IMR-90 (cell line): ENCODE measurements around the gene ANKK1. TPM values are rescaled to one million over a fixed set of nuclear protein-coding genes. Genes with fewer than 3 reads are reported as not detected.

Experiments
- ATAC-seq: fragments of 200-7000 bp; cut with Tn5 transposase; 2 replicates; pipeline ENCODE4 v1.9.1; 2020; ENCODE audit warnings: low read depth, mild to moderate bottlenecking, moderate library complexity
- BruUV-seq: library from RNA; stranded (reverse); fragments of 400-500 nt; replicated peaks from 2 replicates; lab custom pipeline; 2021; lab: Mats Ljungman, UMichigan
- CTCF ChIA-PET: fragments of 300-600 bp; formaldehyde crosslinking; extraction: SDS; loops from one replicate; lab custom pipeline; 2021; ENCODE audit warnings: antibody characterized with exemption; lab: Yijun Ruan, JAX
- POLR2A ChIA-PET: fragments of 300-600 bp; sonication (Branson Sonifier 250); formaldehyde crosslinking; loops from one replicate; lab custom pipeline; 2022; ENCODE audit warnings: antibody characterized with exemption; ENCODE audit not compliant: unreplicated experiment; lab: Charles Lee
- DNase-seq: peaks from one replicate; pipeline ENCODE4 v3.0.0; 2013
- H2AFZ ChIP-seq: replicated peaks from 2 replicates; pipeline ENCODE3; 2013; ENCODE audit warnings: low read length, mild to moderate bottlenecking; ENCODE audit not compliant: poor library complexity
- H2AK5ac ChIP-seq: 2 replicates; pipeline ENCODE4 v1.6.1; 2013; ENCODE audit warnings: low read depth, low read length, inconsistent platforms
- H2AK9ac ChIP-seq: replicated peaks from 2 replicates; pipeline ENCODE3; 2013; ENCODE audit warnings: mild to moderate bottlenecking, low read depth, low read length, moderate library complexity; ENCODE audit not compliant: poor library complexity
- H2BK120ac ChIP-seq: 2 replicates; pipeline ENCODE4 v1.6.1; 2013; ENCODE audit warnings: low read depth, low read length, inconsistent platforms
- H2BK15ac ChIP-seq: 3 replicates; pipeline ENCODE4 v1.6.1; 2013; ENCODE audit warnings: low read depth, low read length, inconsistent platforms
- H2BK20ac ChIP-seq: 2 replicates; pipeline ENCODE4 v1.6.1; 2013; ENCODE audit warnings: low read depth, mild to moderate bottlenecking, inconsistent platforms, low read length, moderate library complexity
- H2BK5ac ChIP-seq: 2 replicates; pipeline ENCODE4 v1.6.1; 2013; ENCODE audit warnings: mild to moderate bottlenecking, low read depth, low read length, inconsistent platforms; ENCODE audit not compliant: poor library complexity, severe bottlenecking
- H3K14ac ChIP-seq: replicated peaks from 2 replicates; pipeline ENCODE4 v1.6.1; 2013; ENCODE audit warnings: low read depth, low read length, inconsistent platforms
- H3K18ac ChIP-seq: 2 replicates; pipeline ENCODE4 v1.6.1; 2013; ENCODE audit warnings: low read depth, low read length, control low read depth
- H3K23ac ChIP-seq: 2 replicates; pipeline ENCODE4 v1.6.1; 2013; ENCODE audit warnings: low read depth, low read length, inconsistent platforms
- H3K27ac ChIP-seq: 2 replicates; pipeline ENCODE4 v1.5.1; 2013; ENCODE audit warnings: mild to moderate bottlenecking, control low read depth, low read length; ENCODE audit not compliant: insufficient read depth
- H3K27me3 ChIP-seq: 2 replicates; pipeline ENCODE4 v1.6.1; 2013; ENCODE audit warnings: low read length; ENCODE audit not compliant: control insufficient read depth, insufficient read depth
- H3K36me3 ChIP-seq: 2 replicates; pipeline ENCODE4 v1.6.1; 2013; ENCODE audit warnings: low read length, mixed read lengths; ENCODE audit not compliant: control insufficient read depth, insufficient read depth
- H3K4ac ChIP-seq: 2 replicates; pipeline ENCODE4 v1.6.1; 2013; ENCODE audit warnings: low read depth, low read length, inconsistent platforms
- H3K4me1 ChIP-seq: 2 replicates; pipeline ENCODE4 v1.6.1; 2013; ENCODE audit warnings: low read length, mixed read lengths; ENCODE audit not compliant: control insufficient read depth, insufficient read depth
- H3K4me2 ChIP-seq: 2 replicates; pipeline ENCODE4 v1.6.1; 2013; ENCODE audit warnings: low read depth, mild to moderate bottlenecking, control low read depth, low read length, moderate library complexity
- H3K4me3 ChIP-seq: 2 replicates; pipeline ENCODE4 v1.5.1; 2013; ENCODE audit warnings: low read depth, mild to moderate bottlenecking, control low read depth, low read length, moderate library complexity; ENCODE audit not compliant: insufficient read depth
- H3K56ac ChIP-seq: 2 replicates; pipeline ENCODE4 v1.6.1; 2013; ENCODE audit warnings: low read length, inconsistent platforms; ENCODE audit not compliant: insufficient read depth; ENCODE audit errors: extremely low read depth
- H3K79me1 ChIP-seq, 2 experiments: 2 replicates each; pipeline ENCODE4 v1.6.1; 2013; ENCODE audit warnings: low read length in 2 of 2, inconsistent platforms in 1 of 2, low read depth in 1 of 2
- H3K9ac ChIP-seq: 2 replicates; pipeline ENCODE4 v1.6.1; 2013; ENCODE audit warnings: low read depth, low read length, control low read depth
- H3K9me1 ChIP-seq: 2 replicates; pipeline ENCODE4 v1.6.1; 2013; ENCODE audit warnings: low read length, inconsistent platforms; ENCODE audit not compliant: insufficient read depth
- H3K9me3 ChIP-seq: 2 replicates; pipeline ENCODE4 v1.6.1; 2013; ENCODE audit warnings: low read length; ENCODE audit not compliant: control insufficient read depth, insufficient read depth
- H4K20me1 ChIP-seq: 2 replicates; pipeline ENCODE4 v1.6.1; 2013; ENCODE audit warnings: low read length, inconsistent platforms; ENCODE audit not compliant: insufficient read depth
- H4K5ac ChIP-seq: 2 replicates; pipeline ENCODE4 v1.6.1; 2013; ENCODE audit warnings: mild to moderate bottlenecking, low read depth, low read length, control low read depth
- H4K8ac ChIP-seq, 2 experiments: 2 replicates each; pipeline ENCODE4 v1.6.1; 2013; ENCODE audit warnings: low read depth in 2 of 2, low read length in 2 of 2, control low read depth in 1 of 2, inconsistent platforms in 1 of 2
- H4K91ac ChIP-seq: 2 replicates; pipeline ENCODE4 v1.6.1; 2013; ENCODE audit warnings: low read depth, low read length, inconsistent platforms; ENCODE audit not compliant: insufficient read depth
- BHLHE40 ChIP-seq: fragments of 150-350 bp; IDR thresholded peaks from 2 replicates; pipeline ENCODE4 v1.6.1; 2016; ENCODE audit warnings: mild to moderate bottlenecking, low read depth, low read length
- CEBPB ChIP-seq: IDR thresholded peaks from 2 replicates; pipeline ENCODE4 v1.6.1; 2012; ENCODE audit warnings: low read depth, low read length, improper control_type of control experiment
- CHD1 ChIP-seq: IDR thresholded peaks from 2 replicates; pipeline ENCODE4 v1.6.1; 2012; ENCODE audit warnings: low read depth, low read length, improper control_type of control experiment
- FOS ChIP-seq: fragments of 150-350 bp; IDR thresholded peaks from 2 replicates; pipeline ENCODE4 v1.6.1; 2016; ENCODE audit warnings: low read depth, low read length
- MAFK ChIP-seq: IDR thresholded peaks from 2 replicates; pipeline ENCODE4 v1.6.1; 2012; ENCODE audit warnings: low read depth, low read length, improper control_type of control experiment
- MXI1 ChIP-seq: IDR thresholded peaks from 2 replicates; pipeline ENCODE4 v1.6.1; 2012; ENCODE audit warnings: low read depth, mild to moderate bottlenecking, low read length, moderate library complexity, borderline replicate concordance
- NFE2L2 ChIP-seq: fragments of 150-350 bp; IDR thresholded peaks from 2 replicates; pipeline ENCODE4 v1.6.1; 2016; ENCODE audit warnings: low read depth, mild to moderate bottlenecking, low read length
- POLR2A ChIP-seq: IDR thresholded peaks from 2 replicates; pipeline ENCODE4 v1.6.1; 2012; ENCODE audit warnings: mild to moderate bottlenecking, low read depth, low read length
- RAD21 ChIP-seq: IDR thresholded peaks from 2 replicates; pipeline ENCODE4 v1.6.1; 2012; ENCODE audit warnings: low read length, improper control_type of control experiment
- RCOR1 ChIP-seq: IDR thresholded peaks from 2 replicates; pipeline ENCODE4 v1.6.1; 2012; ENCODE audit warnings: mild to moderate bottlenecking, low read length, improper control_type of control experiment; ENCODE audit not compliant: insufficient replicate concordance
- SMC3 ChIP-seq: fragments of 150-350 bp; IDR thresholded peaks from 2 replicates; pipeline ENCODE4 v1.6.1; 2016; ENCODE audit warnings: low read depth, mild to moderate bottlenecking, antibody characterized with exemption, low read length, moderate library complexity
- WGBS, 2 experiments: methylation state at CpG; one replicate each; pipeline versions ENCODE4 v1.1.5 to v1.1.7; 2013; ENCODE audit warnings: missing lambda C conversion rate in 2 of 2; ENCODE audit not compliant: insufficient read length in 1 of 2; ENCODE audit errors: extremely low coverage in 2 of 2; 5-methylcytosine and 5-hydroxymethylcytosine counted together
- dilution Hi-C: fragments of 300-500 bp; cut with HindIII; formaldehyde crosslinking; loops from one replicate; pipeline ENCODE4 v1.14.3; 2018; ENCODE audit warnings: low sequenced_read_pairs; ENCODE audit not compliant: unreplicated experiment
- in situ Hi-C: fragments of 300-500 bp; cut with MboI; formaldehyde crosslinking; loops from 3 replicates; pipeline ENCODE4 v1.14.3; 2019; ENCODE audit warnings: low sequenced_read_pairs, inconsistent platforms, mixed read lengths
- intact Hi-C: fragments of 100-400 bp; cut with micrococcal nuclease; formaldehyde crosslinking; loops from 2 replicates; pipeline ENCODE4 v1.10.0; 2022
- polyA plus RNA-seq, 3 experiments: library from polyadenylated mRNA; depleted of rRNA; stranded (reverse); fragments of >200 nt; gene quantifications; 2 replicates each; pipeline ENCODE4 v1.2.3, GENCODE V29; 2012; ENCODE audit warnings: low replicate concordance in 1 of 3
- total RNA-seq: library from RNA; depleted of rRNA; stranded (reverse); fragments of >200 nt; gene quantifications from 2 replicates; pipeline ENCODE4 v1.2.3, GENCODE V29; 2012
- TF ChIP-seq, protein P1 (sequence below): conservative IDR thresholded peaks from 2 replicates; pipeline ENCODE4 v1.5.1; 2012; ENCODE audit warnings: mild to moderate bottlenecking, low read depth, low read length, improper control_type of control experiment
- TF ChIP-seq, protein P2 (sequence below): fragments of 150-350 bp; IDR thresholded peaks from 2 replicates; pipeline ENCODE4 v1.6.1; 2017; ENCODE audit warnings: mild to moderate bottlenecking, antibody characterized with exemption, low read length, low read depth

The ANKK1 gene
- total and polyA plus RNA-seq, 2 of the 4 experiments (the other 2 are of a cell fraction): not detected

GRCh38 chr11:113447621-113448315, 60.2 kb downstream of the ANKK1 start:
- no peak overlapping the region for H3K23ac ChIP-seq
- no peak overlapping the region for H2BK5ac ChIP-seq
- no peak overlapping the region for H4K8ac ChIP-seq
- peaks cover 2% of the 10 kb centered on the region; the same call in 1 of the 2 replicates for H3K27me3 ChIP-seq
- no peak overlapping the region for H2BK120ac ChIP-seq
- H3K14ac ChIP-seq: no peak overlapping the region
- no peak overlapping the region for H3K4ac ChIP-seq
- ChIA-PET CTCF (no interaction called here), POLR2A (no interaction called here)
- no peak for ATAC-seq
- no peaks in the 10 kb centered on the region for H3K36me3 ChIP-seq
- H4K5ac ChIP-seq: no peak overlapping the region
- TF ChIP-seq CHD1 (no peak), FOS (no peak), RAD21 (no peak), MXI1 (no peak), BHLHE40 (no peak), MAFK (no peak), CEBPB (no peak), SMC3 (no peak), RCOR1 (no peak), NFE2L2 (no peak), POLR2A (no peak)
- TF ChIP-seq, protein P1, sequence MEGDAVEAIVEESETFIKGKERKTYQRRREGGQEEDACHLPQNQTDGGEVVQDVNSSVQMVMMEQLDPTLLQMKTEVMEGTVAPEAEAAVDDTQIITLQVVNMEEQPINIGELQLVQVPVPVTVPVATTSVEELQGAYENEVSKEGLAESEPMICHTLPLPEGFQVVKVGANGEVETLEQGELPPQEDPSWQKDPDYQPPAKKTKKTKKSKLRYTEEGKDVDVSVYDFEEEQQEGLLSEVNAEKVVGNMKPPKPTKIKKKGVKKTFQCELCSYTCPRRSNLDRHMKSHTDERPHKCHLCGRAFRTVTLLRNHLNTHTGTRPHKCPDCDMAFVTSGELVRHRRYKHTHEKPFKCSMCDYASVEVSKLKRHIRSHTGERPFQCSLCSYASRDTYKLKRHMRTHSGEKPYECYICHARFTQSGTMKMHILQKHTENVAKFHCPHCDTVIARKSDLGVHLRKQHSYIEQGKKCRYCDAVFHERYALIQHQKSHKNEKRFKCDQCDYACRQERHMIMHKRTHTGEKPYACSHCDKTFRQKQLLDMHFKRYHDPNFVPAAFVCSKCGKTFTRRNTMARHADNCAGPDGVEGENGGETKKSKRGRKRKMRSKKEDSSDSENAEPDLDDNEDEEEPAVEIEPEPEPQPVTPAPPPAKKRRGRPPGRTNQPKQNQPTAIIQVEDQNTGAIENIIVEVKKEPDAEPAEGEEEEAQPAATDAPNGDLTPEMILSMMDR: no peak
- TF ChIP-seq, protein P2, sequence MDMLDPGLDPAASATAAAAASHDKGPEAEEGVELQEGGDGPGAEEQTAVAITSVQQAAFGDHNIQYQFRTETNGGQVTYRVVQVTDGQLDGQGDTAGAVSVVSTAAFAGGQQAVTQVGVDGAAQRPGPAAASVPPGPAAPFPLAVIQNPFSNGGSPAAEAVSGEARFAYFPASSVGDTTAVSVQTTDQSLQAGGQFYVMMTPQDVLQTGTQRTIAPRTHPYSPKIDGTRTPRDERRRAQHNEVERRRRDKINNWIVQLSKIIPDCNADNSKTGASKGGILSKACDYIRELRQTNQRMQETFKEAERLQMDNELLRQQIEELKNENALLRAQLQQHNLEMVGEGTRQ: no peak
- H4K91ac ChIP-seq: no peak overlapping the region
- H3K4me3 ChIP-seq: no peak overlapping the region
- in situ Hi-C loops (no loop called here), intact Hi-C loops (no loop called here), dilution Hi-C loops (no loop called here)
- no peak overlapping the region for H3K18ac ChIP-seq
- H2AK5ac ChIP-seq: no peak overlapping the region
- H2AFZ ChIP-seq: no peak overlapping the region
- H3K9ac ChIP-seq: no peak overlapping the region
- no peaks in the 10 kb centered on the region for H4K20me1 ChIP-seq
- H2BK20ac ChIP-seq: no peak overlapping the region
- no peak overlapping the region for H2BK15ac ChIP-seq
- DNase-seq: peak; percentile 40
- H3K4me2 ChIP-seq: no peak overlapping the region
- H3K9me3 ChIP-seq: no peaks in the 10 kb centered on the region
- WGBS, 2 experiments: 37% methylated on average over 4 of the region's 8 CpGs; no CpG with 5 or more reads in 1 of the 2 experiments
- no TSS peak for BruUV-seq
- no peaks in the 10 kb centered on the region for H3K4me1 ChIP-seq
- H3K27ac ChIP-seq: no peak overlapping the region
- 0 out of 2 replicates have a peak, but pooled peaks cover 2% of the 10 kb centered on the region for H3K9me1 ChIP-seq
- H3K56ac ChIP-seq: no peak overlapping the region
- no peaks in the 10 kb centered on the region for H3K79me1 ChIP-seq
- no peak overlapping the region for H2AK9ac ChIP-seq
